ENCODE results near the gene GABBR1. TPM values are rescaled to one million over a fixed set of nuclear protein-coding genes. Genes with fewer than 3 reads are reported as not detected.
"Not testable (repeated sequence)": the region's sequence is repeated elsewhere in the genome, so short reads cannot be mapped to it uniquely, and the experiment has no call there.

GABBR1 gene
- total RNA-seq, 1 donor from 2014 or later: 6.4 TPM

GRCh38 chr6:29676981-29677601 is 44.1 kb upstream of the GABBR1 start:
- no peak overlapping the region for H3K4me3 ChIP-seq (ENCODE audit: low read depth, low read length)
- DNase-seq (ENCODE audit: low read depth): peak; percentile 85
- TF ChIP-seq, protein P1, sequence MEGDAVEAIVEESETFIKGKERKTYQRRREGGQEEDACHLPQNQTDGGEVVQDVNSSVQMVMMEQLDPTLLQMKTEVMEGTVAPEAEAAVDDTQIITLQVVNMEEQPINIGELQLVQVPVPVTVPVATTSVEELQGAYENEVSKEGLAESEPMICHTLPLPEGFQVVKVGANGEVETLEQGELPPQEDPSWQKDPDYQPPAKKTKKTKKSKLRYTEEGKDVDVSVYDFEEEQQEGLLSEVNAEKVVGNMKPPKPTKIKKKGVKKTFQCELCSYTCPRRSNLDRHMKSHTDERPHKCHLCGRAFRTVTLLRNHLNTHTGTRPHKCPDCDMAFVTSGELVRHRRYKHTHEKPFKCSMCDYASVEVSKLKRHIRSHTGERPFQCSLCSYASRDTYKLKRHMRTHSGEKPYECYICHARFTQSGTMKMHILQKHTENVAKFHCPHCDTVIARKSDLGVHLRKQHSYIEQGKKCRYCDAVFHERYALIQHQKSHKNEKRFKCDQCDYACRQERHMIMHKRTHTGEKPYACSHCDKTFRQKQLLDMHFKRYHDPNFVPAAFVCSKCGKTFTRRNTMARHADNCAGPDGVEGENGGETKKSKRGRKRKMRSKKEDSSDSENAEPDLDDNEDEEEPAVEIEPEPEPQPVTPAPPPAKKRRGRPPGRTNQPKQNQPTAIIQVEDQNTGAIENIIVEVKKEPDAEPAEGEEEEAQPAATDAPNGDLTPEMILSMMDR (conservative IDR thresholded peaks at IDR 0.05; ENCODE audit: low read depth, low read length): no peak

GRCh38 chr6:29675561-29675960 is 42.6 kb upstream of the GABBR1 start:
- H3K4me3 ChIP-seq (ENCODE audit: low read depth, low read length): no peak overlapping the region
- TF ChIP-seq, protein P1 (conservative IDR thresholded peaks at IDR 0.05; ENCODE audit: low read depth, low read length): no peak
- no peak for DNase-seq (ENCODE audit: low read depth)

DNA sequence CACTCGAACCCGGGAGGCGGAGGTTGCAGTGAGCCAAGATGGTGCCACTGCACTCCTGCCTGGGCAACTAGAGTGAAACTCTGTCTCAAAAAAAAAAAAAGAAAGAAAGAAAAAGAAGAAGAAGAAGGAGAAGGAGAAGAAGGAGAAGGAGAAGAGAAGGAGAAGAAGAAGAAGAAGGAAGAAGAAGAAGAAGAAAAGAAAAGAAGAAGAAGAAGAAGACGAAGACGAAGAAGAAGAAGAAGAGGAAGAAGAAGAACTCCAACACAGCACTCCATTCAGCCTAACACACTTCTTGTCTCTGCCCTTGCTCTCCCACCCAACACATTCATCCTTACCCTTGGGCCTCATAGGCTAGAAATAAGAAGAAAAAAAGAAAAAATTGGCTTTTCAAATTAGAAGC is 41.0 kb upstream of the GABBR1 start:
- no peak overlapping the region for H3K4me3 ChIP-seq (ENCODE audit: low read depth, low read length)
- TF ChIP-seq, protein P1 (conservative IDR thresholded peaks at IDR 0.05; ENCODE audit: low read depth, low read length): no peak
- no peak for DNase-seq (ENCODE audit: low read depth)

DNA sequence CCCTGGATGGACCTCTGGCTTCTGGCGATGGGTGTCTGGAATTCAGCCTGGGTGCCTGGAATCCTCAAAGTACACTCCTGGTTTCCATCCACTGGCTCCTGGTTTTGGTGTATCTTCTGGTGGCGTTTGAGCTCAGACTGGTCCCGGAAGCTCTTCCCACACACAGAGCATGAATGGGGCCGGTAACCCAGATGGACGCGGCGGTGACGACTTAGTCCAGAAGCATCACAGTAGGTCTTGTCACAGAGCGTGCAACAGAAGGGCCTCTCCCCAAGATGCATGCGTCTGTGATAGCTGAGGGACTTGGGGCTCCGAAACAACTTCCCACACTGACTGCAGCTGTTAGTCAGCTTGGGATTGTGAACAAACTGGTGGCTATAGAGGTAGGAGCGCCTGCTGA is 40.2 kb upstream of the GABBR1 start:
- no peak for DNase-seq (ENCODE audit: low read depth)
- no peak overlapping the region for H3K4me3 ChIP-seq (ENCODE audit: low read depth, low read length)
- TF ChIP-seq, protein P1 (conservative IDR thresholded peaks at IDR 0.05; ENCODE audit: low read depth, low read length): no peak

DNA sequence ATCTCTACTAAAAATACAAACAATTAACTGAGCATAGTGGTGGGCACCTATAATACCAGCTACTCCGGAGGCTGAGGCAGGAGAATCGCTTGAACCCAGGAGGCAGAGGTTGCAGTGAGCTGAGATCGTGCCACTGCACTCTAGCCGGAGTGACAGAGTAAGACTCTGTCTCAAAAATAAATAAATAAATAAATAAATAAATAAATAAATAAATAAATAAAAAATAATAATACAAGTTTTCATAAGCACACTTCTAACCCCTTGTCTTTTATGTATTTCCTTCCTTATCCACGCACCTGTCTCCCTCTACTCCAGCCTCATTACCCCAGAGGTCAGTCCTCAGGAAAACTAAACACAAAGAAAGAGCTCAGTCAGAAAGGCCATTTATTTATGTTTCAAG is 39.1 kb upstream of the GABBR1 start:
- H3K4me3 ChIP-seq (ENCODE audit: low read depth, low read length); DNase-seq (ENCODE audit: low read depth): not testable (repeated sequence)

- H3K4me3 ChIP-seq (ENCODE audit: low read depth, low read length): no peak overlapping the region
- TF ChIP-seq, protein P1 (conservative IDR thresholded peaks at IDR 0.05; ENCODE audit: low read depth, low read length): no peak
- DNase-seq (ENCODE audit: low read depth): no peak
These were observed 38.0 kb upstream of the GABBR1 start for GRCh38 chr6:29671026-29671425.

GRCh38 chr6:29667158-29667557 is 34.2 kb upstream of the GABBR1 start:
- TF ChIP-seq, protein P1 (conservative IDR thresholded peaks at IDR 0.05; ENCODE audit: low read depth, low read length): no peak
- no peak for DNase-seq (ENCODE audit: low read depth)
- H3K4me3 ChIP-seq (ENCODE audit: low read depth, low read length): no peak overlapping the region

Data from epithelial cell of proximal tubule (primary cell).